Omental fat pad (tissue), 4 donors: ENCODE results near the gene COQ10B. TPM values are rescaled to one million over a fixed set of nuclear protein-coding genes. Genes with fewer than 3 reads are reported as not detected.
"Not testable (repeated sequence)": the region's sequence is repeated elsewhere in the genome, so short reads cannot be mapped to it uniquely, and the experiment has no call there.

Source experiments
- ATAC-seq: fragments of 150-250 bp; one replicate; pipeline ENCODE4 v1.9.1; 2016; ENCODE audit warnings: mild to moderate bottlenecking, moderate library complexity; ENCODE audit not compliant: low FRiP score
- DNase-seq: peaks from one replicate; pipeline ENCODE4 v3.0.0-alpha.2; 2019; ENCODE audit warnings: low spot score
- CTCF ChIP-seq, 3 donors: fragments of 450-650 bp; IDR thresholded peaks; one replicate each; pipeline ENCODE4 v1.5.1; 2016 to 2017; ENCODE audit warnings: antibody characterized with exemption in 3 of 3, mild to moderate bottlenecking in 3 of 3, moderate library complexity in 2 of 3
- total RNA-seq, 4 donors: library from RNA; depleted of rRNA; stranded (reverse); fragments of >200 nt; gene quantifications; one replicate each; pipeline ENCODE4 v1.1.0, GENCODE V29; 2016

The COQ10B gene
- total RNA-seq, 4 donors from 2014 or later = 27.0 to 47.7 (median 37.0) TPM

- DNase-seq (no peak), ATAC-seq (no peak)
- no peak for TF ChIP-seq CTCF (IDR thresholded peaks at IDR 0.05)
These were observed 17.5 kb upstream of the COQ10B start for GRCh38 chr2:197435598-197436420.

- DNase-seq (no peak), ATAC-seq (no peak)
- TF ChIP-seq CTCF (IDR thresholded peaks at IDR 0.05) = no peak
These were observed 16.0 kb upstream of the COQ10B start for GRCh38 chr2:197437380-197437779.

DNA sequence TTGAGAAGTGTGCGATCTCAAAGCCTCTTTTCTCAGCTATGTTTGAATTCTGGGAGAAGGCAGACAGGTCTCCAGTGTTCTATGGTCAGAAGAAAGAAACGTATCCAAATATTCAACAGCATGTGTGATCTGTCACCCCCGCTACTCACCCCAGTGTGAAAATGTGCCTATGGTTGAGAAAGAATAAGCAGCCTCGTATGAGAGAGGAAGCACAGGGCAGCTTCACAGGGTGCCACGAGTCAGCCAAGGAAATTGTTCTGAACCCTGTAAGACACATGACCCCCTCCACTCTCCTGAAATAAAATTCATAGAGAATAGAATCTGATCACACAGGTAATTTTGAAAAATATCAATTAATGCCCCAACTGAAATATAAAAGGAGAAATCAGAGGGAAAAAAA, 10.5 kb upstream of the COQ10B start:
- ATAC-seq (no peak), DNase-seq (no peak)
- TF ChIP-seq CTCF (IDR thresholded peaks at IDR 0.05) = no peak

DNA sequence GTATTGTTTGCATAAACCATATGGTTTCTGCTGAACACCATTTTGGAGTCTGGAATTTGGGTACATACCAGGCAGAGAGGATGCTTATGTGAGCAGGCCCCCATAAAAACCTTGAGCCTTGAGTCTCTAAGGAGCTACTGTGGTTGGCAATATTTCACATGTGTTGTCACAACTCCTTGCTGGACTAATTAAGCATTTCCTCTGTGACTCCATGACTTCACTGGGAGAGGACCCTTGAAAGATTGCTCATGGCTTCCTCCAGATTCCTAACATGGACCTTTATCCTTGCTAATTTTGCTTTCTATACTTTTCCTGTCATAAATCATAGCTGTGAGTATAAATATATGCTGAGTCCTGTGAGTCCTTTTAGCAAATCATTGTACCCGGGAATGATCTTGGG, 7.6 kb upstream of the COQ10B start:
- DNase-seq = no peak
- no peak for TF ChIP-seq CTCF (IDR thresholded peaks at IDR 0.05)

DNA sequence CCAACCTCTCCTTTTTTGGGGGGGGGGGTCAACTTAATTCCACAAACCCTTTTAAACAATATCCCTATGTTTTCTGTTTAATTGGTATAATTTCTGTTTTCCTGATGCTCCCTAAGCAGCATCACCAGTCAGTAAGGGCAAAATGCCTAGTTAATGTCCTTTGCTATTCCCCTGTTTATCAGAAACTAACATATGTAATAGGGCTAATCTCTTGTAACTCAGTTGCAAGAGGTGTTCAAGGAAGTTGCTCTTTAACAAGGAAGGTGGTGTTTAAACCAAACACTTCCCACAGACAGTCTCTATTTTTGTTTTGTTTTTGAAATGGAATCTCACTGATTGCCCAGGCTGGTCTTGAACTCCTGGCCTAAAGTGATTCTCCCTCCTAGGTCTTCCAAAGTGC, 6.5 kb upstream of the COQ10B start:
- ATAC-seq = no peak
- no peak for DNase-seq
- TF ChIP-seq CTCF (IDR thresholded peaks at IDR 0.05) = no peak

More for the DNA sequence above, 7.6 kb upstream of the COQ10B start:
- no peak for ATAC-seq

DNA sequence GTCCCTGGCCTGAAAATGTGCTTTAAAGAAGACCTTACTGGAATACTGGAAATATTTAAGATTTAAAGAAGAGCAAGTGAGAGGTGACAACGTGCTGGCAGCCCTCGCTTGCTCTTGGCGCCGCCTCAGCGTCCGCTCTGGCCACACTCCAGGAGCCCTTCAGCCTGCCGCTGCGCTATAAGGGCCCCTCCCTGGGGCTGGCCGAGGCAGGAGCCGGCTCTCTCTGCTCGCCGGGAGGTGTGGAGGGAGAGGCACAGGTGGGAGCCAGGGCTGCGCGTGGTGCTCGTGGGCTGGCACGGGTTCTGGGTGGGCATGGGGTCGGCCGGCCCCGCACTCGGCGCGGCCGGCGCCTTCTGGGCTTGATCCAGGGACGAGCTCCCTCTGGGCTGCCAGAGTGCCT, 2.9 kb upstream of the COQ10B start:
- TF ChIP-seq CTCF (IDR thresholded peaks at IDR 0.05) = no peak
- ATAC-seq (no peak), DNase-seq (no peak)

DNA sequence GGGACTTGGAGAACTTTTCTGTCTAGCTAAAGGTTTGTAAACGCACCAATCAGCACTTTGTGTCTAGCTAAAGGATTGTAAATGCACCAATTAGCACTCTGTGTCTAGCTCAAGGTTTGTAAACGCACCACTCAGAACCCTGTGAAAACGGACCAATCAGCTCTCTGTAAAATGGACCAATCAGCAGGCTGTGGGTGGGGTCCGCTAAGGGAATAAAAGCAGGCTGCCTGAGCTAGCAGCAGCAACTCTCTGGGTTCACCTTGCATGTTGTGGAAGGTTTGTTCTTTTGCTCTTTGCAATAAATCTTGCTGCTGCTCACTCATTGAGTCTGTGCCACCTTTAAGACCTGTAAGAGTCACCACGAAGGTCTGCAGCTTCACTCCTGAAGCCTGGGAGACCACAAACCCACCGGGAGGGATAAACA, 2.4 kb upstream of the COQ10B start:
- not testable (repeated sequence) for ATAC-seq, DNase-seq
